Measurements from ENCODE around the gene ACO2. TPM values are rescaled to one million over a fixed set of nuclear protein-coding genes. Genes with fewer than 3 reads are reported as not detected.
"Not testable (repeated sequence)": the region's sequence is repeated elsewhere in the genome, so short reads cannot be mapped to it uniquely, and the experiment has no call there.

Gene ACO2
- 10 to 100 TPM; 90.0 to 93.3 TPM for total RNA-seq

DNA sequence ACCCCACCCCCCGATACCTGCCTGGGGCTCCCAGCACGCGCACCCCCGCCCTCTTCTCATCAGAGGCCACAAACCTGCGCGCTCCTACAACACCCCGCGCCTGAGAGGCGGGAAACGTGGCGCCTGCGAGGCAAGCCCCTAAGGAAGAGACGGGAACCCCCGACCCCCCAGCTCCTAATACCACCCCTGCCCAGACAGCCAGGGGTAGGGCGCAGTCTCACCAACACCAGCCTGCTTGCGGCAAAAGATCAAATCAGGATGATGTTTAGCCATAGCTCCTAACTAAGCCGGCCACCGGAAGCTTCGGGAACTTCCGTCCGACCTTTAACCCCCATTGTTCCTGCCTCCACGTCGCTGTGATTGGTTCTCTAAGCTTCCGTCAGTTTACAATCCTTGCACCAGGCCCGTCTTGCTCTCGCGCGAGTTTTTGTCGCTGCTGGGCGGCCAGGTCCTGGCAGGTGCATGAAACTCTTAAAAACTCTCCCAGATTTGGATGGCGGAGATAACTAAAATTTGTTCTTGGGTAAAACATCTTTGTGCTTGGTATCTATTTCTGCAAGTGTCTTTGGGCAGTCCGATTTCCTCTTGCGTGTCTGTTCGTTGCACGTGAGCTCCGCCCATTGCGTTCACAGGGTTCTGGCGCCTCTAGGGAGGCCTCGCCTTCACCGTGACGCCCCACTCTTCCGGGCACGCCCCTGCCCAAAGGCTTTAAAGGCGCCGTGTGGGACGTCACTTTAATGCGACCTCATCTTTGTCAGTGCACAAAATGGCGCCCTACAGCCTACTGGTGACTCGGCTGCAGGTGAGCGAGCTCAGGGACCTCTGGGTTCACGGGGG is at the start of gene ACO2, which contains the start of gene PHF5A:
TSS of gene ACO2 (plus strand) at position 737 of the 837 bp plus-strand sequence. CDS start at position 767, 30 bp downstream.
TSS of gene PHF5A (minus strand) at position 312 of the 837 bp plus-strand sequence. CDS start at position 273, 39 bp downstream.
- H3K27ac Mint-ChIP-seq: peak within 1 kb of the TSS; percentile 98
- peaks cover 39% of the 10 kb centered on the region for H3K36me3 Mint-ChIP-seq
- DNase-seq (peak; percentile 99), ATAC-seq (peak; percentile 92)
- H3K27me3 Mint-ChIP-seq: no peaks in the 10 kb centered on the region
- no peaks in the 10 kb centered on the region for H3K9me3 Mint-ChIP-seq (ENCODE audit: low read depth)
- peak within 1 kb of the TSS; percentile 80 for H3K4me3 Mint-ChIP-seq
- peaks cover 59% of the 10 kb centered on the region for H3K4me1 Mint-ChIP-seq
- CTCF ChIA-PET: interaction anchor here (0.6 to 2.6 kb wide), 17 partner anchors 9 to 1571 kb away, joined by 3 to 18 read pairs (median 4); partner anchors contain the start of genes PMM1, POLR3H, TEF and TOB2

DNA sequence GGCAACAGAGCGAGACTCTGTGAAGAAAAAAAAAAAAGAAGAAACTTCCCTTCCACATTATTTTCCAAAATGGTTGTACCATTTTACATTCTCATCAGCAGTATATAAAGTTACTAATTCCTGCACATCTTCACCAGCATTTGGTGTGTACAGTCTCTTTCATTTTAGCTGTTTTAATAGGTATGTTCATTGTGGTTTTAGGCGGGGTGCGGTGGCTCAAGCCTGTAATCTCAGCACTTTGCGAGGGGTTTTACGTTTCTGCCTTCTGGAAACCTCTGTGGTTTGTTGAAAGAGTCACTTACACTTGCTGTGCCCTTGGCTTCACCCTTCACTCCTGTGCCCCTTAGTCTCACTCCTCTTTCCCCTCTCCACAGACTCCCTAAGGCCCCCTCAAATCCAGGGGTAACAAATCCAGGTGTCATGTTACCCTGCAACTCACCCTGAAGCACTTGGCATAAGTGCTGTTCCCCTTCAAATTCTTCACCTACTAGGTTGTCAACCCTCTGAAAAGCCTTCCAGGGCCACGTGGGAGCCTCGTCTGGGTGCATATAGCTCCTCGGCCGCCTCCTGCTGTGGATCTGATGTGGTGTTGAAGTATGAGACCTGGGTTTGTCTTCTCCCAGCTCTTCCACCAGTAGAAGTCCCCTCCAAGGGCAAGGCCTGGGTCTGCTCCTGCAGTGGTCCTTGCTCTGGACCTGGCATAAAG is 43.1 kb upstream of the ACO2 start:
- peaks cover 17% of the 10 kb centered on the region for H3K4me1 Mint-ChIP-seq
- peaks cover 19% of the 10 kb centered on the region for H3K36me3 Mint-ChIP-seq
- no peaks in the 10 kb centered on the region for H3K9me3 Mint-ChIP-seq (ENCODE audit: low read depth)
- peak; percentile 79 for DNase-seq
- peak overlapping the region; percentile 4 for H3K4me3 Mint-ChIP-seq
- ATAC-seq: peak; percentile 77
- CTCF ChIA-PET: interaction anchor here (0.6 to 1.8 kb wide), 3 partner anchors 22 to 225 kb away, joined by 3 to 8 read pairs (median 3); no protein-coding TSS in a partner anchor
- peak overlapping the region; percentile 84 for H3K27ac Mint-ChIP-seq
- H3K27me3 Mint-ChIP-seq: no peaks in the 10 kb centered on the region

DNA sequence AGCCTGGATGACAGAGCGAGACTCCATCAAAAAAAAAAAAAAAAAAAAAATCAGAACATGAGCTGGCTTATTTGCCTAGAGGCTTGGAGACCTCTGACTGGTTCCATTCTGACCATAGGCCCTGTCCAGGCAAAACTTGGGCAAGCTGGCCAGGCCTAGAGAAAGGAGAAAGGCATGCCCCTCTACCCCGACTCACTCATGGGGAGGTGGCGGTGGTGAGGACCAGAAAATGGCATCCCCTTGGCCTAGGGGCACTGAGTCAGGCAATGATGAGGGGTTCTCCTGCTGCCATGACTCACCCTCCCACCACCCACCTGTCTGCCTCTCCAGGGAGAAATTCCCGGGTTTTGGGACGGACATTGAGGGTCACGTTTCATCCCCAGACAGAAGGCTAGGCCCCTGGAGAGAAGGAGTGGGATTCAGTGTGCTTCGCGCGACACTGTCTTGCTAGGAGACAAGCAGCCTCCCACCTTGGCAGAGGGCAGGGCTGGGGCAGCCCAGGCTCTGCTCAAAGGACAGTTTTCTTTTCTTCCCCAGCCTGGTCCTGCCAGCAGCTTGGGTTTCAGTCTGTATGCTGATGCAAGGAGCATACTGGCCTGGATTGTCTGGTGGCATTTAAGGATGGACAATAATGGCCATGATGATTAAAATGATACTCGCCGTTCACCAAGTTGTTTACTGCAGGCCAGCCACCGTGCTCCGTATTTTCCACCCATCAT is 39.5 kb upstream of the ACO2 start:
- CTCF ChIA-PET: no interaction called here
- Mint-ChIP-seq H3K9me3 (ENCODE audit: low read depth) (no peaks in the 10 kb centered on the region), H3K36me3 (peaks cover 16% of the 10 kb centered on the region), H3K4me1 (peaks cover 17% of the 10 kb centered on the region), H3K27me3 (no peaks in the 10 kb centered on the region), H3K27ac (no peak overlapping the region), H3K4me3 (no peak overlapping the region)
- DNase-seq (no peak), ATAC-seq (no peak)

DNA sequence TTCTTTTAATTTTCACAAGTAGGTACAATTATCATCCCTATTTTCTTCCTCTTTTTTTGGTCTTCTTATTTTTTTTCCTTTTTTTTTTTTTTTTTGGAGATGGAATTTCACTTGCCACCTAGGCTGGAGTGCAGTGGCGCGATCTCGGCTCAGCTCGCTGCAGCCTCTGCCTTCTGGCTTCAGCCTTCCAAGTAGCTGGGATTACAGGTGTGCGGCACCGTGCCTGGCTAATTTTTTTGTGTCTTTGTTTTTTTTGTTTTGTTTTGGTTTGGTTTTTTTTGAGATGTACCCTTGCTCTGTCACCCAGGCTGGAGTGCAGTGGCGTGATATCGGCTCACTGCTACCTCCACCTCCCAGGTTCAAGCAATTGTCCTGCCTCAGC is 39.0 kb upstream of the ACO2 start:
- CTCF ChIA-PET: no interaction called here
- peaks cover 16% of the 10 kb centered on the region for H3K36me3 Mint-ChIP-seq
- no peak overlapping the region for H3K4me3 Mint-ChIP-seq
- no peak for DNase-seq
- peaks cover 15% of the 10 kb centered on the region for H3K4me1 Mint-ChIP-seq
- no peaks in the 10 kb centered on the region for H3K27me3 Mint-ChIP-seq
- ATAC-seq: no peak
- H3K27ac Mint-ChIP-seq: no peak overlapping the region
- no peaks in the 10 kb centered on the region for H3K9me3 Mint-ChIP-seq (ENCODE audit: low read depth)

DNA sequence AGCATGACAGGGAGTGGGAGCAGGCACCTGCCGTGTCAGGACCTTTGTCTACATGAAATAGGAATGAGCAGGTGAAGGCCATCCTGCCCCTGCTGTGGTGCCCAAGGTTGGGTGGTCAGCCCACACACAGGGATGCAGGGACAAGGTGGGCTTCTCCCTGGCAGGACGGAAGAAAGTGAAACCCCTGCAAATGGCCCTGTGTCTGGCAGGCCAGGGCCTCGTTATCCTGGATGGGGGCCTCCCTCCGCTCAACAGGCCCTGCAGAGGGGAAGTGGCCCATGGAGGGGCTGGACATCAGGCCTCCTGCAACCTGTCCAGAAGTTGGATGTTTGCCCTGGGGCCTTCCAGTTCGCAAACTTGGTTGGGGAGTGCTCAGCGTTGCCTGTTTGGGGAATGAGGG is 37.3 kb upstream of the ACO2 start:
- CTCF ChIA-PET: interaction anchor here (1.0 kb wide), 1 partner anchor 11 kb away, joined by 3 read pairs; no protein-coding TSS in a partner anchor
- H3K4me1 Mint-ChIP-seq: peaks cover 6% of the 10 kb centered on the region
- H3K27me3 Mint-ChIP-seq: no peaks in the 10 kb centered on the region
- H3K27ac Mint-ChIP-seq: no peak overlapping the region
- DNase-seq (no peak), ATAC-seq (peak; percentile 21)
- H3K9me3 Mint-ChIP-seq (ENCODE audit: low read depth): no peaks in the 10 kb centered on the region
- H3K36me3 Mint-ChIP-seq: peaks cover 22% of the 10 kb centered on the region
- H3K4me3 Mint-ChIP-seq: no peak overlapping the region

DNA sequence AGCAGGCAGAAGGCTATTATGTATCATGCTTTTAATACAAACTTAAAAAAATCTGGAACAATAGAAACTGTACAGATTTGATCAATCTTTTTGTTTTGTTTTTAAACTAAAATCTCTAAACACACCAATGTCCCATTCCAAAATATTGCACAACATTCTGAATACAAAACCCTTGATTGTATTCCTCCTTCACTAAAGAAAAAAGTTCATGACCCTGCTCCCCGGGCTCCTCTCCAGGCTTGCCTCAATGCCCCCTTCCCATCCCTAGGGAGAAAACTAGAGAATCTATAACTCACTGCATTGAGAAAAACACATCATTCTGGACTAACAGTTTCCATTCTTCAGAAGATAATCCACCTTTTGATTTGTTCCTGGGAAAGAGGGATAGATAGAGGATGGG is 35.4 kb upstream of the ACO2 start:
- not testable (repeated sequence) for H3K27ac Mint-ChIP-seq

DNA sequence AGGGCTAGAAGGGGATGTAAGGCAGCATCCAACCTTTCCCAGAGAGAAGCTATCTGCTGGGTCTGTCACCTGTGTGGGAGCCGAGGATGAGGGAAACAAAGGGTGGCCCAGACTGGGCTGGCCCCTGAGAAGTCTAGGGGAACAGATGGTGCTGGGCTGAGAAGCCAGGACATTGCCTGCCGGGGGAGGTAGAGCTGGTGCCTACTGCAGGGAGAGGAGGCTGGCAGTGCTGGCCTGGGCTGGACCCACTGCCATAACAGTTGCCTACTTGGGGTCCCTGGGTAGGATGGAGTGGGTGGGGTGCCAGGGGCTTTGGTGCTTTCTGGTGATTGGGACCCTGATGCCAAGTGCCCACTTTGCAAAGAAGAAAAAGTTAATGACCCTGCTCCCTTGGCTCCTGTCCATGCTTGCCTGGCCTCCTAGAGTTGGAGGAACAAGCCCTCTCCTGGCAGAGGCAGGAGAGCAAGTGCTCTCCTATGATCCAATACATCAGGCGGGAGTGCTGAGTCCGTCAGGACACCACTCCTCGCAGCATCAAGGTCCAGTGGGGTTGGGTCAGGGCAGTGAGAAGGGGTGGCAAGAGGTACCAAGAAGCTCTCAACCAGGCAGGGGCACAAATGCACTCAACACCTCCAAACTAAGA is 34.4 kb upstream of the ACO2 start:
- H3K4me1 Mint-ChIP-seq; H3K27ac Mint-ChIP-seq; H3K27me3 Mint-ChIP-seq; ATAC-seq; H3K4me3 Mint-ChIP-seq; DNase-seq; H3K9me3 Mint-ChIP-seq (ENCODE audit: low read depth); CTCF ChIA-PET: not testable (repeated sequence)
- H3K36me3 Mint-ChIP-seq: peaks cover 27% of the 10 kb centered on the region

More for the DNA sequence above, 35.4 kb upstream of the ACO2 start:
- peaks cover 26% of the 10 kb centered on the region for H3K36me3 Mint-ChIP-seq
- H3K27me3 Mint-ChIP-seq; H3K4me1 Mint-ChIP-seq; H3K4me3 Mint-ChIP-seq; H3K9me3 Mint-ChIP-seq (ENCODE audit: low read depth); DNase-seq; CTCF ChIA-PET; ATAC-seq: not testable (repeated sequence)

DNA sequence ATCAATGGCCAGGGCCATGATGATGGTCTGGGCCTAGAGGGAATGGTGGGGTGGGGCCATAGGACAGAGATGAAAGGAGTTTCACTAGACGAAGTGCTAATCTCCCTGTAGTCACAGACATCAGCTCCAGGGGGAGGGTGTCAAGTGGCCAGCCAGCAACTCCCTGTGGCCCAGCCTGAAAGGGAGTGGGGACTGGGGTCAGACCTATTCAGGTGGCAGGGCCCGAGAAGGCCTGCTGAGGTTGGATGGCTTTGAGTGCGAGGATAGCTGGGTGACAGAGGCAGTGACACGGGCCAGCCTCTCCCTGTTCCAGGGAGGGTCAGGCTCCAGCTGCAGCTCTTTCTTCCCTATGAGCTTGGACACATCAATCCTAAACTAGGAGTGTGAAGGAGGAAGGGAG is 33.4 kb upstream of the ACO2 start:
- Mint-ChIP-seq H3K36me3 (peaks cover 27% of the 10 kb centered on the region), H3K4me1 (peaks cover 6% of the 10 kb centered on the region), H3K27ac (peak overlapping the region; percentile 11), H3K9me3 (ENCODE audit: low read depth) (no peaks in the 10 kb centered on the region), H3K27me3 (no peaks in the 10 kb centered on the region), H3K4me3 (no peak overlapping the region)
- DNase-seq (no peak), ATAC-seq (no peak)
- CTCF ChIA-PET: interaction anchor here (1.0 kb wide), 1 partner anchor 26 kb away, joined by 3 read pairs; no protein-coding TSS in a partner anchor

DNA sequence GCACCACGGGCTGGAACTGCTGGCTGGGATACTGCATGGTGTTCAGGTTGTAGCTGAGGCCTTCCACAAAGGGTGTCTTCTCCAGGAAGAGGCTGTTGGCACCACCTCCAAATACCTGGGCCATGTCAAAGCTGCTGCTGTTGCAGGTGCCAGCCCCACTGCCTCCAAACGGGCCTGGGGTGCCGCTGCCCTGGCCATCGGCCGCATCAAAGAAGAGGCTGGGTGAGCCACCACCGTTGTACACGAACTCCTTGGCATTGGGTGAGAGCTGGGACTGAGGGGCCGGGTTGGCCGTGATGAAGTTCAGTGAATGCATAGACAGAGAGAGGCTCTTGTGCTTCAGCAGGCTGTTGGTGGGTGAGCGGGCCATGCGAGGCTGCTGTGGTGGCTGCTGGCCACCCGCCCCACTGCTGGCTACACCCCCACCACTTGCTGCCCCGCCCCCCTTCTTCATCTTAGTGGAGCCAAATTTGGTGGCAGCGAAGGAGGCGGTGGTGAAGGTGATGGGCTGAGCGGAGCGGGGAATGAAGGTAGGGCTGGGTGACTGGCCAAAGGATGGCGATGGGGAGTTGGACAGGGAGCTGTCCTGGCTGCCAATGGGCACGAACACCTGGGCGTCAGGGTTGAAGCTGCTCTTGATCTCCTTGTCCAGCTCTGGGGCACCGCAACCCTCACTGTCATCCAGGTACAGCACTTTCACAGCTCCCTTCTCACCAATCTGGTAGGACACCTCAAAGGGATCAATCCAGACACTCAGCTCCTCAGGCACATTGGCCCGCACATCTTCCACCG is 32.4 kb upstream of the ACO2 start:
- Mint-ChIP-seq H3K27ac (peak overlapping the region; percentile 25), H3K4me3 (no peak overlapping the region), H3K9me3 (ENCODE audit: low read depth) (no peaks in the 10 kb centered on the region), H3K4me1 (peaks cover 8% of the 10 kb centered on the region), H3K27me3 (no peaks in the 10 kb centered on the region), H3K36me3 (peaks cover 23% of the 10 kb centered on the region)
- CTCF ChIA-PET: interaction anchor here (1.0 to 1.4 kb wide), 3 partner anchors 10 to 90 kb away, joined by 3 read pairs; partner anchors contain the start of gene TOB2
- DNase-seq (no peak), ATAC-seq (no peak)

DNA sequence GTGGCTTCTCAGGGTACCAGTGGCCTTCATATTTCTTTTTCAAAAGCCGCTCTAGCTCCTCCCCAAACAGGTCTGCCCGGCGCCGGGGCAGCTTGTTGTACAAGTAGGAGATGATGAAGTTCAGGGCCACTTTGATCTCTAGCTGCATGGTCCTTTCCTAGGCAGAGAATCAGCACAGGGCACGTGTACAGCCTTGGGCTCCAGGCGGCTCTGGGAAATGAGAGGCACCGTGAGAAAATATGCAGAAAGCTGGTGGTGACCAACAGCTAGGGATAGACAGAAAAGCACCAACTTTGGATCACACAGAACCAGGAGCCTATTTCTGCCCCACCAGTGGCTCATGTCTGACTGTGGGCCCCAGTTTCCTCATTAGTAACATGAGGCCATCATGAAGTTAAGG is 31.7 kb upstream of the ACO2 start:
- DNase-seq (no peak), ATAC-seq (no peak)
- Mint-ChIP-seq H3K4me3 (no peak overlapping the region), H3K27me3 (no peaks in the 10 kb centered on the region), H3K9me3 (ENCODE audit: low read depth) (no peaks in the 10 kb centered on the region), H3K27ac (no peak overlapping the region), H3K4me1 (peaks cover 10% of the 10 kb centered on the region), H3K36me3 (peaks cover 24% of the 10 kb centered on the region)
- CTCF ChIA-PET: interaction anchor here (1.4 kb wide), 2 partner anchors 9 to 90 kb away, joined by 3 read pairs; partner anchors contain the start of gene TOB2

DNA sequence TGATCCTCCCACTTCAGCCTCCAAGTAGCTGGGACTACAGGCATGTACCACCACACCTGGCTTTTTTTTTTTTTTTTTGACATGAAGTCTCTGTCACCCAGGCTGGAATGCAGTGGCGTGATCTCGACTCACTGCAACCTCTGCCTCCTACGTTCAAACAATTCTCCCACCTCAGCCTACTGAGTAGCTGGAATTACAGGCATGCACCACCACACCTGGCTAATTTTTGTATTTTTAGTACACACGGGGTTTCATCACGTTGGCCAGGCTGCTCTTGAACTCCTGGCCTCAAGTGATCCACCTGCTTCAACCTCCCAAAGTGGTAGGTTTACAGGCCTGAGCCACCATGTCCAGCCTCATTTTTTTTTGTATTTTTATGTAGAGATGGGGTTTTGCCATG is 28.4 kb upstream of the ACO2 start:
- H3K9me3 Mint-ChIP-seq (ENCODE audit: low read depth); H3K27me3 Mint-ChIP-seq; CTCF ChIA-PET; DNase-seq; H3K4me3 Mint-ChIP-seq; ATAC-seq: not testable (repeated sequence)
- H3K36me3 Mint-ChIP-seq: peaks cover 30% of the 10 kb centered on the region
- peaks cover 24% of the 10 kb centered on the region for H3K4me1 Mint-ChIP-seq
- peak overlapping the region; percentile 32 for H3K27ac Mint-ChIP-seq

DNA sequence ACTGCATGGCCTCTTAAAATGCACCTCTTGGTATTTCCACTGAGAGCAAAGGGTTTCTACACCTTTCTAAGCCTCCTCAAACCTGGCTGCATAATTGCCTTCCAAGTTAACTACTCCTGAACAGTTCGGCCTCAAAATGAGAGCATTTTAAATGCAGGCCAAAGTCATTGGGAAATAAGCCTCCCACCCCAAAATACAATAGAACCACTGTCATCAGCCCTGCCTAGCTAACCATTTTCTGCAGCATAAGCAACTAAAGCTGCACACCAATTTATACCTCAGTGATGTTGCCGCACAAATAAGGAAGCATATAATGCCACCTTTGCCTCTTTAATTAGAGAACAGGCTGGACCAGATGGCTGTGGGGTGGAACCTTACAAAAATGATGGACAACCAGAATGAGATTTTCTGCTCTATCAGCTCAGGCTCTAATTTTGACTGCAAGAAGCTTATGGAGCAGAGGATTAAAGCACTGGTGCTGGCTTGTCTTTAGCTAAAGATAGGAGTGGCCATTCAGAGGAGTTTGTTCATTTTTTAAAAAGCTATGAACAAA is 26.6 kb upstream of the ACO2 start:
- CTCF ChIA-PET: interaction anchor here (1.2 to 1.3 kb wide), 2 partner anchors 10 to 31 kb away, joined by 3 read pairs; no protein-coding TSS in a partner anchor
- no peak for ATAC-seq
- Mint-ChIP-seq H3K4me1 (peaks cover 21% of the 10 kb centered on the region), H3K27me3 (no peaks in the 10 kb centered on the region), H3K36me3 (peaks cover 17% of the 10 kb centered on the region), H3K27ac (no peak overlapping the region), H3K9me3 (ENCODE audit: low read depth) (no peaks in the 10 kb centered on the region), H3K4me3 (no peak overlapping the region)
- DNase-seq: no peak

Measured in activated CD8-positive, alpha-beta memory T cell treated with anti-CD3 and anti-CD28 coated beads, Interleukin-2, amount 10 ng/mL, durations not matched to agents 7 days and 5 days (primary cell).